ENCODE data around the gene PLCXD3.
"Not testable (repeated sequence)": the region's sequence is repeated elsewhere in the genome, so short reads cannot be mapped to it uniquely, and the experiment has no call there.

Gene PLCXD3

GRCh38 chr5:41493490-41494126, 16.8 kb downstream of the PLCXD3 start:
- not testable (repeated sequence) for DNase-seq (ENCODE audit: low read depth, low spot score)

GRCh38 chr5:41485533-41485932, 24.9 kb downstream of the PLCXD3 start:
- DNase-seq (ENCODE audit: low read depth, low spot score), result no peak

GRCh38 chr5:41482715-41483114, 27.7 kb downstream of the PLCXD3 start:
- DNase-seq (ENCODE audit: low read depth, low spot score), result no peak

GRCh38 chr5:41482173-41482572, 28.2 kb downstream of the PLCXD3 start:
- no peak for DNase-seq (ENCODE audit: low read depth, low spot score)

GRCh38 chr5:41471571-41472208, 38.7 kb downstream of the PLCXD3 start:
- not testable (repeated sequence) for DNase-seq (ENCODE audit: low read depth, low spot score)

- no peak for DNase-seq (ENCODE audit: low read depth, low spot score)
These were observed 44.8 kb downstream of the PLCXD3 start for GRCh38 chr5:41465493-41466171.

- DNase-seq (ENCODE audit: low read depth, low spot score), result no peak
These were observed 50.8 kb downstream of the PLCXD3 start for GRCh38 chr5:41459557-41459956.

GRCh38 chr5:41457094-41457493, 53.3 kb downstream of the PLCXD3 start:
- DNase-seq (ENCODE audit: low read depth, low spot score), result no peak

GRCh38 chr5:41452506-41452905, 57.9 kb downstream of the PLCXD3 start:
- DNase-seq (ENCODE audit: low read depth, low spot score), result no peak

GRCh38 chr5:41447650-41448510, 62.5 kb downstream of the PLCXD3 start:
- DNase-seq (ENCODE audit: low read depth, low spot score), result no peak

- DNase-seq (ENCODE audit: low read depth, low spot score), result no peak
These were observed 64.4 kb downstream of the PLCXD3 start for GRCh38 chr5:41445937-41446563.

GRCh38 chr5:41435276-41435675, 75.1 kb downstream of the PLCXD3 start:
- DNase-seq (ENCODE audit: low read depth, low spot score), result no peak

- no peak for DNase-seq (ENCODE audit: low read depth, low spot score)
These were observed 76.7 kb downstream of the PLCXD3 start for GRCh38 chr5:41433552-41434181.

- DNase-seq (ENCODE audit: low read depth, low spot score), result no peak
These were observed 77.7 kb downstream of the PLCXD3 start for GRCh38 chr5:41432481-41433253.

- no peak for DNase-seq (ENCODE audit: low read depth, low spot score)
These were observed 82.9 kb downstream of the PLCXD3 start for GRCh38 chr5:41427505-41427904.

- no peak for DNase-seq (ENCODE audit: low read depth, low spot score)
These were observed 84.7 kb downstream of the PLCXD3 start for GRCh38 chr5:41425736-41426135.

GRCh38 chr5:41420492-41421067, 89.8 kb downstream of the PLCXD3 start:
- DNase-seq (ENCODE audit: low read depth, low spot score), result no peak

- no peak for DNase-seq (ENCODE audit: low read depth, low spot score)
These were observed 92.0 kb downstream of the PLCXD3 start for GRCh38 chr5:41418220-41419031.

- no peak for DNase-seq (ENCODE audit: low read depth, low spot score)
These were observed 94.1 kb downstream of the PLCXD3 start for GRCh38 chr5:41416336-41416735.

Data from activated naive CD8-positive, alpha-beta T cell treated with anti-CD3 and anti-CD28 coated beads, Interleukin-2, amount 50 U/mL, for 16 hours (primary cell).